DMS53 treated with DMSO at 0.1 percent for 48 hours (cell line): ENCODE measurements around the gene SNRNP35.
"Not testable (repeated sequence)": the region's sequence is repeated elsewhere in the genome, so short reads cannot be mapped to it uniquely, and the experiment has no call there.

Experiments
- DNase-seq: peaks from one replicate; lab custom pipeline; 2025; ENCODE audit not compliant: unreplicated experiment; lab: John Stamatoyannopoulos, UW

The SNRNP35 gene, protein sequence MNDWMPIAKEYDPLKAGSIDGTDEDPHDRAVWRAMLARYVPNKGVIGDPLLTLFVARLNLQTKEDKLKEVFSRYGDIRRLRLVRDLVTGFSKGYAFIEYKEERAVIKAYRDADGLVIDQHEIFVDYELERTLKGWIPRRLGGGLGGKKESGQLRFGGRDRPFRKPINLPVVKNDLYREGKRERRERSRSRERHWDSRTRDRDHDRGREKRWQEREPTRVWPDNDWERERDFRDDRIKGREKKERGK

DNA sequence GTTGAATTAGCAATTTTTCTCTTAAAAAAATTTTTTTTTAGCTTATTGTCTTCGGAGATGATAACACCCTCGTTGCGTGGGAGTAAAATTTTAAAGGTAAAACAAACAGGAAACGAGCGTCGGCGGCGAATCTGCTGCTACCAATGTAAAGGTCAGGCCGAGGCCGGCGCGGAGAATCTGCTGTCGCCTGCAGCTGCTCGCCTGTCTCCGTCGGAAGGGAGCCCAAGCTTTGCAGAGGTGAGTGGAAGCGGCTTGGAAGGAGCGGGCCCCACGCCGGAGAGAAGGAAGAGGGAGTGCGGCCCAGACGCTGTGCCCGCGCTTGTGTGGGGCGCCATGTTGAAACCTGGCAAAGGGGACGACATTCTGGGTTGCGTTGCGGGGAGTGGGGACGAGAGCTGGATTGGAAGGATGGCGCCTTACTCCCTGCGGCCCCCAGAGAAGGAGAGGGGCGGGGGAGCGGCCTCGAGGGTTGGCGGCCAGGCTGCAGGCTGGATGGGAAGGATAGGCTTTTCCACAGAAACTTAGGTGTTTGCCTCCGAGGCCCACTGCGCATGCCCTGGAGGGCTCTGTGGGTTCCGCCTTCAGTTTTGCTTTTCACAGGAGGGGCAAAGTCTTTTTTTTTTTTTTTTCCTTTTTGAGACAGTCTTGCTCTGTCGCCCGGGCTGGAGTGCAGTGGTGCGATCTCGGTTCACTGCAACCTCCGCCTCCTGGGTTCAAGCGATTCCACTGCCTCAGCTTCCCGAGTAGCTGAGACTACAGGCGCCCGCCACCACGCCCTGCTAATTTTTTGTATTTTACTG is at the start of gene SNRNP35:
Gene SNRNP35, plus strand, starts transcription at position 160 of the 800 bp plus-strand sequence. CDS start 7,402 bp downstream, outside the sequence.
- peak; percentile 77 for DNase-seq

DNA sequence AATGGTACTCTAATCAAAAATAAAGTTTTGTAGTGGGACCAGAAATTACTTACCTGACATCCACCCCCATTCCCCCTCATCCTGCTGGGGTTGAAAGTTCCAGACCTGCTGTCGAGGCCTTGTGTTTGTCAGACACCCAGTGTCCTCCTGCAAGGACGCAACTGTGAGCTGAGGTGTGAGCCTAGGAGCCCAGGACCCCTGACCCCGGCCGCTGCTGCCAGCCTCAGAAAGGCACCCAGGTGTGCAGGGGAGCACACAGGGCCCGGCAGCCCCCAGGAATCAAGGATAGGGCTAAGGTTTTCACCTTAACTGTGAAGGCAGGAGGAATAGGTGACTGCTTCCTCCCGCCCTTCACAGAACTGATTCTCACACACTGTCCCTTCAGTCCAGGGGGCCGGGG is 49.3 kb upstream of the SNRNP35 start:
- DNase-seq = not testable (repeated sequence)

DNA sequence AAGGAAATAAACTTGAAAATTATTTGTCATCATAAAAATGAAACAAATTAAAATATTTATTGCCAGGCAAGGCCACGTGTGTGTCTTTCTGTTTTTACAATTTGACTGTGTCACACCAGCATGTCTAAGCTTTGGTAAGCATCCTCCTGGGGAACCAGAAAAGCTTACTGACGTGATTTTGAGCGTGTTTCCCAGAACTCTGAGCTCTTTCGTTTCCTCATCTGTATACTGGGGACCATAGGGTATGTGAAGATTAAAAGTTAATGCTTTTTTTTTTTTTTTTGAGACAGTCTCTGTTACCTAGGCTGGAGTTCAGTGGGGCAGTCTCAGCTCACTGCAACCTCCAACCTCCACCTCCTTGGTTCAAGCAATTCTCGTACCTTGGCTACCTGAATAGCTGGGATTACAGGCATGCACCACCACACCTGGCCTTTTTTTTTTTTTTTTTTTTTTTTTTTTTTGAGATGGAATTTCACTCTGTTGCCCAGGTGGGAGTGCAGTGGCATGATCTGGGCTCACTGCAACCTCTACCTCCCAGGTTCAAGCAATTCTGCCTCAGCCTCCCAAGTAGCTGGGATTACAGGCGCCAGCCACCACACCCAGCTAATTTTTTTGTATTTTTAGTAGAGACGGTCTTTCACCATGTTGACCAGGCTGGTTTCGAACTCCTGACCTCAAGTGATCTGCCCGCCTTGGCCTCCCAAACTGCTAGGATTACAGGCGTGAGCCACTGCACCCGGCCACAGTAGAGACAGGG is 48.5 kb upstream of the SNRNP35 start:
- not testable (repeated sequence) for DNase-seq

DNA sequence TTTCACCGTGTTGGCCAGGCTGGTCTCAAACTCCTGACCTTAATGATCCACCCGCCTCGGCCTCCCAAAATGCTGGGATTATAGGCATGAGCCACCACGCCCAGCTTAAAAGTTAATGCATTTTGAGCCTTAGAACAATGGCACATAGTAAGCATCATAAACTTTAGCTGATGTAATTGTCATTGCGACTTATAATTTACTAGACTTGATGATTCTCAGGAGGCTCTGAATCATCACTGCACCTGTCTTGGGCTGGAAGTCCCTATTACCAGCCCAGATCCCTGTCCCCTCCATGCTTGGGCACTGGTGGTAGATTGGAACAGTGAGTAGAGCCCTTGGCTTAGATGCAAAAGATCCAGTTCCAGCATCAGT is 47.9 kb upstream of the SNRNP35 start:
- DNase-seq = no peak

DNA sequence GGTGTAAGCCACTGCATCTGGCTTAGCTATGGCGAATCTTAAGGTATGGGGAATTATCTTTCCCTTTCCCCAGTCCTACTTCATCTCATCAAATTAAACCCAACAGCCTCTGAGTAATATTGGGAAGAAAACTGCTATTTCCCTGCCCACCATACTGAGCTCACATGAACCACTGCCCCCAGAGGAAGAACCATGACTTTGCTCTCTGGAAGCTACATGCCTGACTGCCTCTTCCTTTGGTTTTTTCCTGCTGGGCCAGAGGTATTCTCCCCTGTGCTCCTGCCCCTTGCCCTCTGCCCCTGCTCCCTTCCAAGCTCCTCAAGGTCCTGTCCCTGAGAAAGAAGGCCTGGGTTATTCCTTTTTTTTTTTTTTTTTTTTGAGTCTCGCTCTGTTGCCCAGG is 36.6 kb upstream of the SNRNP35 start:
- no peak for DNase-seq

GRCh38 chr12:123427036-123427769 is 30.7 kb upstream of the SNRNP35 start:
- no peak for DNase-seq

- DNase-seq = no peak
Observed at GRCh38 chr12:123428591-123428990, 29.3 kb upstream of the SNRNP35 start.

- DNase-seq = not testable (repeated sequence)
Observed at GRCh38 chr12:123429101-123429500, 28.8 kb upstream of the SNRNP35 start.

- not testable (repeated sequence) for DNase-seq
Observed at GRCh38 chr12:123431951-123432817, 25.8 kb upstream of the SNRNP35 start.

DNA sequence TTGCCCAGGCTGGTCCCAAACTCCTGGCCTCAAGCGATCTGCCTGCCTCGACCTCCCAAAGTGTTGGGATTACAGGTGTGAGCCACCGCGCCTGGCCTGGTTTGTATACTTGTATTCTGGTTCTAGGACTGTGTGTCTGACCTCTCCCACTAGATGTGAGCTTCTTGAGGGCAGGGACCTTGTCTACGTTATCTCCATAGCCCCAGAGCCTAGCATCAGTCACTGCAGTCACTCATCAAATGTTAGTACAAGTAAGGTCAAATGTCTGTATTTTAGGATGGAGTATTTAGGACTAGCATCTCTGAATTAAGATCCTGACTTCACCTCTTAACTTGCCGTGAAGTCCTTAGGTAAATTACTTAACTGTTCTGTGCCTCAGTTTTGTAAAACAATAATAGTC is 24.3 kb upstream of the SNRNP35 start:
- DNase-seq = no peak

- DNase-seq = no peak
Observed at GRCh38 chr12:123435636-123436016, 22.3 kb upstream of the SNRNP35 start.

DNA sequence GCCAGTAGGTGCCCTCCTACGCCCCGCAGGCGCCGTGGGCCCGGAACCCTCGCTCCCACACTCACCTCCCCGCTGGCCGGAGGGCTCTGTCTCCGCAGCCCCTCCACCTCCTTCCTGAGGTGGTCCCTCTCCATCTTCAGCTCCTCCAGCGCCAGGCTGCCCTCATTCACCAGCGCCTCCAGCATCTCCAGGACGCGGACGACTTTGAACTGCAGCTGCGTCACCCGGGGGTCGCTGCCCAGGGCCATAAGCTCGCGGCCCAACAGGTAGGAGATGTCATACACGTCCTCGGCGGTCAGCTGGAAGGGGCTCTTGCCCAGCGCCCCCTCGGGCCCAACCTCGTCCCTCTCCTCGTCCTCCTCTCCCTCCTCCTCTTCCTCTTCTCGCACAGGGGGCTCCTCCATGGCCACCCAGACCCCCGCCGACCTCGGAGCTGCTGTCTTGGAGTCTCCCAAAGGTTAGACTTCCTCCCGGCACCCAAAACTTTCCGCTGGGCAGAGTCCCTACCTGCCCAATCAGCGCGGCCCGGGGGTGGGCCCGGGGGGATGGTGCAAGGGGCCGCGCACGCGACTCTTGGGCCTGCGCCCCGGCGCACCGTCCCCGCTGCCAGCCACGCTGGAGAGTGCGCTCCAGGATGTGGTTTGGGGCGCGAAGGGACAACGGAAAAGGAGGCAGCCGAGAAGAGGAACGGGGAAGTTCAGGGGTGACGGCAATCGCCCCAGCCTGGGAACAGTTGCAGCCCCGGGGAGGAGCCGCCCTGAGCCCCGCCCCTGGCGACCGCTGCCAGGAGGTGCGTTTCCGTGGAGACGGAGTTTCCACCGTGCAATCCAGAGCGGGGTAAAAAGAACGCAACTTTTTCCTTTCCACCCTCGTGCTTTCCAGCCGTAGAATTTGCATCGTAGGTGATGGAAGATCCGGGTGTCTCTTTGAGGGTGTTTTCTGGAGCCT is 21.6 kb upstream of the SNRNP35 start, which contains the start of gene RILPL2:
Gene RILPL2, minus strand, starts transcription at position 668 of the 948 bp plus-strand sequence. Its CDS starts 264 bp downstream, at position 404.
- DNase-seq = peak; percentile 16

DNA sequence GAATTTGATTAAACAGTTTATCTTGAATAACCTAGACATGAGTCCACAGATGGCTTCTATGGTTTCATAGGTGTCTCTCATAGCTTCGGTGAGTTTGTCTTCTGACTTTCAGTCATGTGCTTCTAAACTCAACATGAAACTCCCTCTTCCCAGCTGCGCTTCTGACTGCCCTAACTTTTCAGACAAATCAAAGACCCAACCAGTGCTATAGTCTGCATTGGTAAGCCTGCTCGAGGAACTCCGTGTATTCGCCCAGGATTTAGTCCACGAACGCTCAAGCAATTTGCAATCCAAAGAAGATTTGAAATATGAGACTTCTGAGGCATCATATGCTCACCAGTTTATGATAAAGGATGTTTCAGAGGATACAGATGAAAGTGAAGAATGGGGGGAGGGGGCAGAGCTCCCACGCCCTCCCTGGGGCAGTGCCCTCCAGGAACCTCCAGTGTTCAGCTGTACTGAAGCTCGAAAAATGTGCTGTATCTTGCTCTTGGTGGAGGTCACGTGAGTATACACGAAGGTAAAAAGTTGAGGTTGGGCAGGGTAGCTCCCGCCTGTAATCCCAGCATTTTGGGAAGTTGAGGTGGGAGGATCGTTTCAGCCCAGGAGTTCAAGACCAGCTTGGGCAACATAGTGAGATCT is 16.3 kb upstream of the SNRNP35 start:
- DNase-seq = no peak

- no peak for DNase-seq
Observed at GRCh38 chr12:123442774-123443173, 15.2 kb upstream of the SNRNP35 start.

GRCh38 chr12:123444092-123445026 is 13.6 kb upstream of the SNRNP35 start:
- DNase-seq = no peak

DNA sequence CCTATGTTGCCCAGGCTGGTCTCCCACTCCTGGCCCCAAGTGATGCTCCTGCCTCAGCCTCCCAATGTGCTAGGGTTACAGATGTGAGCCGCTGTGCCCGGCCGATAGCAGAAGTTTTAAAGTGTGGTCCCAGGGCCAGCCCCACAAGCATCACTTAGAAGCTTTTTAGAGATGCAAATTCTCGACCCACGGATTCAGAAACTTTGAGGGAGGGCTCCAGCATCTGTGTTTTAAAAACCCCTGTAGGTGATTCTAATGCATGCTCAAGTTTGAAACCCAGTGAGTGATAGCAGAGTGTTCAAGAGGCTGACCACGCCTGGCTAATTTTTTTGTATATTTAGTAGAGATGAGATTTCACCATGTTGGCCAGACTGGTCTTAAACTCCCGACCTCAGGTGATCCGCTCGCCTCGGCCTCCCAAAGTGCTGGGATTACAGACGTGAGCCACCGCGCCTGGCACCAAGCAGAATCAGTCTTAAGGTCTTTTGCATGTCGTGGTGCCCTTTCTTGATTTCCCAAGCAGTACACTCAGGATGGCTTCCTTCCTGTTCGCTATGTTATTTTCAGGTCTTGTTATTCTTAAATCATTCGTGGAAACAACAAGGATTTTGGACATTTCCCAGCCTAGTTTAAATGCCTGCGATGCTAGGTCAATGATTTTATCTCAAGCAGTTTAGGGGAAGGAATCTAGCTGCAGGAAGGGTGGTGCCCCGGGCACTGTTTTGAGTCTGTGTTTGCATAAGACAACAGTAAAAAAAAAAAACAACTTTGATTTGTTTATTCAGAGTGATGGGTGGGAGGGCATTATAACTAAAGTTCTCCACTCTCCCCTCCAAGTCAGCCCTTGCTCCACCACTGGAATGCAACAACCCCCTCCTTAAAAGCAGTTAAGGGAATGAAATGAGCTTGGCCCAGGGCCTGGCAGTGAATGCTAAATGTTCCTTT is 12.3 kb upstream of the SNRNP35 start:
- no peak for DNase-seq
